Measurements from ENCODE around the gene CAND1.

CAND1 gene

GRCh38 chr12:67268896-67269632 lies at the start of gene CAND1:
CAND1 (plus strand) TSS chr12:67269358; CDS start chr12:67269718, 360 bp downstream.
- DNase-seq (ENCODE audit: extremely low read depth in 1 of 2, low read depth in 1 of 2), result peak; percentile 86 to 87

GRCh38 chr12:67220065-67220464 lies 49.1 kb upstream of the CAND1 start:
- DNase-seq (ENCODE audit: extremely low read depth in 1 of 2, low read depth in 1 of 2), result no peak

GRCh38 chr12:67222302-67222701 lies 46.9 kb upstream of the CAND1 start:
- DNase-seq (ENCODE audit: extremely low read depth in 1 of 2, low read depth in 1 of 2), result no peak

GRCh38 chr12:67223225-67223624 lies 45.9 kb upstream of the CAND1 start:
- no peak for DNase-seq (ENCODE audit: extremely low read depth in 1 of 2, low read depth in 1 of 2)

GRCh38 chr12:67237231-67237630 lies 31.9 kb upstream of the CAND1 start:
- no peak for DNase-seq (ENCODE audit: extremely low read depth in 1 of 2, low read depth in 1 of 2)

GRCh38 chr12:67239061-67239460 lies 30.1 kb upstream of the CAND1 start:
- no peak for DNase-seq (ENCODE audit: extremely low read depth in 1 of 2, low read depth in 1 of 2)

GRCh38 chr12:67241482-67241881 lies 27.7 kb upstream of the CAND1 start:
- no peak for DNase-seq (ENCODE audit: extremely low read depth in 1 of 2, low read depth in 1 of 2)

GRCh38 chr12:67243260-67243659 lies 25.9 kb upstream of the CAND1 start:
- no peak for DNase-seq (ENCODE audit: extremely low read depth in 1 of 2, low read depth in 1 of 2)

- no peak for DNase-seq (ENCODE audit: extremely low read depth in 1 of 2, low read depth in 1 of 2)
Observed at GRCh38 chr12:67245571-67245970, 23.6 kb upstream of the CAND1 start.

GRCh38 chr12:67251012-67251411 lies 18.1 kb upstream of the CAND1 start:
- DNase-seq (ENCODE audit: extremely low read depth in 1 of 2, low read depth in 1 of 2), result no peak

GRCh38 chr12:67254372-67255026 lies 14.7 kb upstream of the CAND1 start:
- no peak for DNase-seq (ENCODE audit: extremely low read depth in 1 of 2, low read depth in 1 of 2)

- no peak for DNase-seq (ENCODE audit: extremely low read depth in 1 of 2, low read depth in 1 of 2)
Observed at GRCh38 chr12:67256649-67257048, 12.5 kb upstream of the CAND1 start.

- no peak for DNase-seq (ENCODE audit: extremely low read depth in 1 of 2, low read depth in 1 of 2)
Observed at GRCh38 chr12:67263471-67263870, 5.7 kb upstream of the CAND1 start.

GRCh38 chr12:67268335-67268895 lies 743 bp upstream of the CAND1 start:
- DNase-seq (ENCODE audit: extremely low read depth in 1 of 2, low read depth in 1 of 2), result peak; percentile 62 to 69

GRCh38 chr12:67269633-67270573 lies 745 bp downstream of the CAND1 start:
- DNase-seq (ENCODE audit: extremely low read depth in 1 of 2, low read depth in 1 of 2), result peak; percentile 27

GRCh38 chr12:67270622-67271021 lies 1.5 kb downstream of the CAND1 start:
- no peak for DNase-seq (ENCODE audit: extremely low read depth in 1 of 2, low read depth in 1 of 2)

GRCh38 chr12:67271976-67272375 lies 2.8 kb downstream of the CAND1 start:
- DNase-seq (ENCODE audit: extremely low read depth in 1 of 2, low read depth in 1 of 2), result no peak

- DNase-seq (ENCODE audit: extremely low read depth in 1 of 2, low read depth in 1 of 2), result no peak
Observed at GRCh38 chr12:67274186-67274585, 5.0 kb downstream of the CAND1 start.

GRCh38 chr12:67275380-67275913 lies 6.3 kb downstream of the CAND1 start:
- DNase-seq (ENCODE audit: extremely low read depth in 1 of 2, low read depth in 1 of 2), result no peak

- DNase-seq (ENCODE audit: extremely low read depth in 1 of 2, low read depth in 1 of 2), result no peak
Observed at GRCh38 chr12:67276421-67276820, 7.3 kb downstream of the CAND1 start.

GRCh38 chr12:67279637-67280036 lies 10.5 kb downstream of the CAND1 start:
- no peak for DNase-seq (ENCODE audit: extremely low read depth in 1 of 2, low read depth in 1 of 2)

Measured in activated CD8-positive, alpha-beta memory T cell treated with anti-CD3 and anti-CD28 coated beads for 1 hour (primary cell).